Measurements from ENCODE around the gene MYOM1.
"Not testable (repeated sequence)": the region's sequence is repeated elsewhere in the genome, so short reads cannot be mapped to it uniquely, and the experiment has no call there.

The MYOM1 gene

GRCh38 chr18:3027370-3027891 is 192.3 kb downstream of the MYOM1 start:
- DNase-seq (ENCODE audit: low read depth): no peak

- no peak for DNase-seq (ENCODE audit: low read depth)
These were observed 194.2 kb downstream of the MYOM1 start for GRCh38 chr18:3025544-3025943.

GRCh38 chr18:3023603-3024002 is 196.2 kb downstream of the MYOM1 start:
- not testable (repeated sequence) for DNase-seq (ENCODE audit: low read depth)

Data from stimulated activated CD8-positive, alpha-beta memory T cell treated with anti-CD3 and anti-CD28 coated beads, Interleukin-12 subunit alpha, Interleukin-12 subunit beta, amount 100 ng/mL, for 4 hours (primary cell).